Measurements from ENCODE around the gene SHANK1.

DNA sequence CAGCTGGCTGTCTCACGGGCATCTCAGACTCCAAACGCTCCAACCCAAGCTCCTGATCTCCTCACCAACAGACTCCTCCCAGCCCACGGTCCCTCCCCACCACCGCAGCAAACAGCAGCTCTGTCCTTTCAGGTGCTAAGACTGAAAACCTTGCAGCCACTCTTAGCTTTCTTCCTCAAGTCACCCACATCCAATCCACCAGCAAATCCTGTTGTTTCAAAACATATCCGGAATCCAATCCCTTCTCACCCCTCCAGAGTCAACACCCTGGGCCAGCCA, 49.6 kb downstream of the SHANK1 start:
- TF ChIP-seq, protein P1, sequence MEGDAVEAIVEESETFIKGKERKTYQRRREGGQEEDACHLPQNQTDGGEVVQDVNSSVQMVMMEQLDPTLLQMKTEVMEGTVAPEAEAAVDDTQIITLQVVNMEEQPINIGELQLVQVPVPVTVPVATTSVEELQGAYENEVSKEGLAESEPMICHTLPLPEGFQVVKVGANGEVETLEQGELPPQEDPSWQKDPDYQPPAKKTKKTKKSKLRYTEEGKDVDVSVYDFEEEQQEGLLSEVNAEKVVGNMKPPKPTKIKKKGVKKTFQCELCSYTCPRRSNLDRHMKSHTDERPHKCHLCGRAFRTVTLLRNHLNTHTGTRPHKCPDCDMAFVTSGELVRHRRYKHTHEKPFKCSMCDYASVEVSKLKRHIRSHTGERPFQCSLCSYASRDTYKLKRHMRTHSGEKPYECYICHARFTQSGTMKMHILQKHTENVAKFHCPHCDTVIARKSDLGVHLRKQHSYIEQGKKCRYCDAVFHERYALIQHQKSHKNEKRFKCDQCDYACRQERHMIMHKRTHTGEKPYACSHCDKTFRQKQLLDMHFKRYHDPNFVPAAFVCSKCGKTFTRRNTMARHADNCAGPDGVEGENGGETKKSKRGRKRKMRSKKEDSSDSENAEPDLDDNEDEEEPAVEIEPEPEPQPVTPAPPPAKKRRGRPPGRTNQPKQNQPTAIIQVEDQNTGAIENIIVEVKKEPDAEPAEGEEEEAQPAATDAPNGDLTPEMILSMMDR (IDR thresholded peaks at IDR 0.05; ENCODE audit: low read depth, low read length), result no peak
- TF ChIP-seq EZH2phosphoT487 (IDR thresholded peaks at IDR 0.05; ENCODE audit: low read depth), result no peak
